OCI-LY7 (cell line): ENCODE data around the gene HAL. TPM values are rescaled to one million over a fixed set of nuclear protein-coding genes. Genes with fewer than 3 reads are reported as not detected.

ENCODE experiments used
- BruUV-seq: library from RNA; stranded (reverse); fragments of 400-500 nt; replicated peaks from 2 replicates; lab custom pipeline; 2021; lab: Mats Ljungman, UMichigan
- CTCF ChIA-PET: fragments of 300-600 bp; sonication (Branson Sonifier 250); formaldehyde crosslinking; loops from one replicate; lab custom pipeline; 2022; ENCODE audit warnings: antibody characterized with exemption; ENCODE audit not compliant: unreplicated experiment; lab: Charles Lee
- POLR2A ChIA-PET: fragments of 300-600 bp; sonication (Branson Sonifier 250); formaldehyde crosslinking; loops from one replicate; lab custom pipeline; 2022; ENCODE audit warnings: antibody characterized with exemption; lab: Charles Lee
- DNase-seq: peaks from one replicate; pipeline ENCODE4 v3.0.0-alpha.2; 2015; ENCODE audit warnings: low spot score
- H2AFZ ChIP-seq: fragments of 200-600 bp; sonication (generic), shearing (Covaris generic); 2 replicates; pipeline ENCODE4 v1.6.1; 2014; ENCODE audit warnings: mild to moderate bottlenecking, antibody characterized with exemption, low read length, moderate library complexity
- H3K27ac ChIP-seq: fragments of 200-600 bp; sonication (generic); 2 replicates; pipeline ENCODE4 v1.5.1; 2014; ENCODE audit warnings: mixed run types, low read depth, mild to moderate bottlenecking, moderate library complexity, low read length, inconsistent platforms; ENCODE audit not compliant: poor library complexity, severe bottlenecking
- H3K36me3 ChIP-seq: fragments of 200-600 bp; sonication (generic); 2 replicates; pipeline ENCODE4 v1.6.1; 2014; ENCODE audit warnings: mild to moderate bottlenecking, antibody characterized with exemption, low read length, moderate library complexity, mixed read lengths; ENCODE audit not compliant: insufficient read depth
- H3K4me1 ChIP-seq: fragments of 200-600 bp; sonication (generic); 2 replicates; pipeline ENCODE4 v1.5.1; 2014; ENCODE audit warnings: mild to moderate bottlenecking, low read length; ENCODE audit not compliant: insufficient read depth, poor library complexity, severe bottlenecking
- H3K4me2 ChIP-seq: fragments of 200-600 bp; sonication (generic); 2 replicates; pipeline ENCODE4 v1.6.1; 2014; ENCODE audit warnings: mild to moderate bottlenecking, low read length
- H3K4me3 ChIP-seq: fragments of 200-600 bp; sonication (generic); 2 replicates; pipeline ENCODE4 v1.5.1; 2014; ENCODE audit warnings: mild to moderate bottlenecking, low read depth, low read length; ENCODE audit not compliant: poor library complexity, severe bottlenecking
- H3K79me2 ChIP-seq: fragments of 200-600 bp; sonication (generic); 2 replicates; pipeline ENCODE4 v1.6.1; 2016; ENCODE audit warnings: low read depth, mild to moderate bottlenecking, low read length, moderate library complexity, mixed read lengths; ENCODE audit not compliant: insufficient read depth
- H3K9me2 ChIP-seq: fragments of 200-600 bp; sonication (generic); 2 replicates; pipeline ENCODE4 v1.6.1; 2016; ENCODE audit warnings: mild to moderate bottlenecking, low read length, mixed read lengths; ENCODE audit not compliant: insufficient read depth
- H3K9me3 ChIP-seq: fragments of 200-600 bp; sonication (generic); 2 replicates; pipeline ENCODE4 v1.6.1; 2014; ENCODE audit warnings: mild to moderate bottlenecking, mixed run types, low read length, mixed read lengths
- H4K20me1 ChIP-seq: fragments of 200-600 bp; sonication (generic); 2 replicates; pipeline ENCODE4 v1.6.1; 2014; ENCODE audit warnings: mild to moderate bottlenecking, antibody characterized with exemption, low read length, moderate library complexity, mixed read lengths; ENCODE audit not compliant: insufficient read depth
- CTCF ChIP-seq: fragments of 200-600 bp; sonication (generic); conservative IDR thresholded peaks from 2 replicates; pipeline ENCODE4 v1.5.1; 2014; ENCODE audit warnings: mild to moderate bottlenecking, antibody characterized with exemption, low read length, moderate library complexity, mixed read lengths
- EZH2phosphoT487 ChIP-seq: fragments of 200-600 bp; sonication (generic); IDR thresholded peaks from 2 replicates; pipeline ENCODE4 v1.6.1; 2018; ENCODE audit warnings: low read depth, borderline replicate concordance, mild to moderate bottlenecking, mixed run types, antibody characterized with exemption, low read length, moderate library complexity, mixed read lengths
- intact Hi-C: fragments of 100-400 bp; cut with micrococcal nuclease; formaldehyde crosslinking; loops from one replicate; pipeline ENCODE4 v1.10.0; 2022; ENCODE audit not compliant: unreplicated experiment
- total RNA-seq, 2 experiments: library from RNA; depleted of rRNA in 1 of 2; stranded (reverse); fragments of >200 nt in 1 of 2; shearing (Covaris generic) in 1 of 2; gene quantifications; 2 replicates each; pipeline ENCODE4 v1.2.3, GENCODE V29; 2014 to 2022

The HAL gene
- total RNA-seq, 2 experiments from 2014 or later: 0.25 to 1.4 TPM

GRCh38 chr12:95990136-95990535 lies 6.0 kb downstream of the HAL start:
- no peak overlapping the region for H3K4me2 ChIP-seq
- no peaks in the 10 kb centered on the region for H3K9me2 ChIP-seq
- H3K4me3 ChIP-seq: no peak overlapping the region
- no peak overlapping the region for H3K27ac ChIP-seq
- intact Hi-C loops: loop anchor here (10.0 kb wide), 2 partner anchors 285 to 365 kb away; no protein-coding TSS in a partner anchor
- no peak for DNase-seq
- CTCF ChIA-PET: interaction anchor here (1.3 kb wide), 1 partner anchor 9 kb away, joined by 3 read pairs; no protein-coding TSS in a partner anchor
- no peaks in the 10 kb centered on the region for H3K36me3 ChIP-seq
- H3K4me1 ChIP-seq: no peaks in the 10 kb centered on the region
- H3K9me3 ChIP-seq: no peaks in the 10 kb centered on the region
- TF ChIP-seq CTCF: no peak
- no peak for TF ChIP-seq EZH2phosphoT487
- no peaks in the 10 kb centered on the region for H4K20me1 ChIP-seq
- BruUV-seq: no TSS peak
- POLR2A ChIA-PET: interaction anchor here (1.5 kb wide), 1 partner anchor 8 kb away, joined by 5 read pairs; no protein-coding TSS in a partner anchor
- no peak overlapping the region for H2AFZ ChIP-seq
- H3K79me2 ChIP-seq: no peaks in the 10 kb centered on the region

GRCh38 chr12:95989504-95990123 lies 6.5 kb downstream of the HAL start:
- H3K79me2 ChIP-seq: no peaks in the 10 kb centered on the region
- no peak for TF ChIP-seq EZH2phosphoT487
- TF ChIP-seq CTCF: no peak
- ChIA-PET CTCF (interaction anchor here (1.3 kb wide), 1 partner anchor 9 kb away, joined by 3 read pairs; no protein-coding TSS in a partner anchor), POLR2A (interaction anchor here (1.5 kb wide), 1 partner anchor 9 kb away, joined by 5 read pairs; no protein-coding TSS in a partner anchor)
- intact Hi-C loops: loop anchor here (10.0 kb wide), 2 partner anchors 285 to 365 kb away; no protein-coding TSS in a partner anchor
- no peaks in the 10 kb centered on the region for H3K4me1 ChIP-seq
- H3K27ac ChIP-seq: no peak overlapping the region
- H3K9me2 ChIP-seq: no peaks in the 10 kb centered on the region
- no peaks in the 10 kb centered on the region for H3K36me3 ChIP-seq
- no peak for DNase-seq
- no peak overlapping the region for H3K4me3 ChIP-seq
- H3K9me3 ChIP-seq: no peaks in the 10 kb centered on the region
- BruUV-seq: no TSS peak
- no peak overlapping the region for H3K4me2 ChIP-seq
- no peak overlapping the region for H2AFZ ChIP-seq
- H4K20me1 ChIP-seq: no peaks in the 10 kb centered on the region
